Mononuclear cell (primary cell): ENCODE measurements around the gene MX2. TPM values are rescaled to one million over a fixed set of nuclear protein-coding genes. Genes with fewer than 3 reads are reported as not detected.

Source experiments
- H3K27me3 ChIP-seq: 2 replicates; pipeline ENCODE4 v1.6.0; 2011; ENCODE audit warnings: low read length, control low read depth; ENCODE audit not compliant: insufficient read depth
- H3K4me1 ChIP-seq: 2 replicates; pipeline ENCODE4 v1.5.1; 2011; ENCODE audit warnings: mild to moderate bottlenecking, low read length, control low read depth; ENCODE audit not compliant: insufficient read depth
- H3K4me3 ChIP-seq: 2 replicates; pipeline ENCODE4 v1.5.1; 2011; ENCODE audit warnings: mild to moderate bottlenecking, low read length, moderate library complexity
- H3K9me3 ChIP-seq: 2 replicates; pipeline ENCODE4 v1.5.1; 2011; ENCODE audit warnings: low read depth, mild to moderate bottlenecking, control low read depth, low read length
- total RNA-seq: library from RNA; depleted of rRNA; stranded (reverse); fragments of >200 nt; gene quantifications from one replicate; pipeline ENCODE4 v1.2.3, GENCODE V29; 2012

Gene MX2
- total RNA-seq, 1 donor = 32.6 TPM

- H3K27me3 ChIP-seq = no peaks in the 10 kb centered on the region
- H3K9me3 ChIP-seq = no peaks in the 10 kb centered on the region
- no peaks in the 10 kb centered on the region for H3K4me1 ChIP-seq
- H3K4me3 ChIP-seq = no peak overlapping the region
Observed at GRCh38 chr21:41377715-41378114, 15.9 kb downstream of the MX2 start.

- no peaks in the 10 kb centered on the region for H3K9me3 ChIP-seq
- H3K4me3 ChIP-seq = no peak overlapping the region
- H3K4me1 ChIP-seq = no peaks in the 10 kb centered on the region
- no peaks in the 10 kb centered on the region for H3K27me3 ChIP-seq
Observed at GRCh38 chr21:41378849-41379248, 17.0 kb downstream of the MX2 start.

- no peaks in the 10 kb centered on the region for H3K27me3 ChIP-seq
- H3K4me1 ChIP-seq = no peaks in the 10 kb centered on the region
- H3K4me3 ChIP-seq = no peak overlapping the region
- no peaks in the 10 kb centered on the region for H3K9me3 ChIP-seq
Observed at GRCh38 chr21:41379901-41380300, 18.1 kb downstream of the MX2 start.

GRCh38 chr21:41381731-41382130 is 19.9 kb downstream of the MX2 start:
- no peaks in the 10 kb centered on the region for H3K27me3 ChIP-seq
- no peaks in the 10 kb centered on the region for H3K9me3 ChIP-seq
- no peaks in the 10 kb centered on the region for H3K4me1 ChIP-seq
- no peak overlapping the region for H3K4me3 ChIP-seq

GRCh38 chr21:41387042-41387819 is 25.4 kb downstream of the MX2 start:
- Histone ChIP-seq H3K27me3 (no peaks in the 10 kb centered on the region), H3K4me3 (no peak overlapping the region), H3K4me1 (no peaks in the 10 kb centered on the region)

GRCh38 chr21:41387824-41388223 is 26.0 kb downstream of the MX2 start:
- no peaks in the 10 kb centered on the region for H3K9me3 ChIP-seq
- H3K4me1 ChIP-seq = no peaks in the 10 kb centered on the region
- no peak overlapping the region for H3K4me3 ChIP-seq
- H3K27me3 ChIP-seq = no peaks in the 10 kb centered on the region

More at GRCh38 chr21:41387042-41387819, 25.4 kb downstream of the MX2 start:
- no peaks in the 10 kb centered on the region for H3K9me3 ChIP-seq

GRCh38 chr21:41388259-41388658 is 26.4 kb downstream of the MX2 start:
- no peaks in the 10 kb centered on the region for H3K9me3 ChIP-seq
- H3K4me1 ChIP-seq = no peaks in the 10 kb centered on the region
- no peak overlapping the region for H3K4me3 ChIP-seq
- H3K27me3 ChIP-seq = no peaks in the 10 kb centered on the region

- Histone ChIP-seq H3K4me3 (no peak overlapping the region), H3K9me3 (no peaks in the 10 kb centered on the region), H3K4me1 (peaks cover 3% of the 10 kb centered on the region), H3K27me3 (no peaks in the 10 kb centered on the region)
Observed at GRCh38 chr21:41390043-41390639, 28.3 kb downstream of the MX2 start.

- peaks cover 37% of the 10 kb centered on the region for H3K4me1 ChIP-seq
- no peak overlapping the region for H3K4me3 ChIP-seq
- H3K27me3 ChIP-seq = no peaks in the 10 kb centered on the region
- H3K9me3 ChIP-seq = no peaks in the 10 kb centered on the region
Observed at GRCh38 chr21:41393876-41394465, 32.1 kb downstream of the MX2 start.

- Histone ChIP-seq H3K4me1 (peaks cover 37% of the 10 kb centered on the region), H3K27me3 (no peaks in the 10 kb centered on the region), H3K9me3 (no peaks in the 10 kb centered on the region), H3K4me3 (no peak overlapping the region)
Observed at GRCh38 chr21:41396558-41397075, 34.8 kb downstream of the MX2 start.

GRCh38 chr21:41397471-41397891 is 35.7 kb downstream of the MX2 start:
- peaks cover 37% of the 10 kb centered on the region for H3K4me1 ChIP-seq
- no peak overlapping the region for H3K4me3 ChIP-seq
- no peaks in the 10 kb centered on the region for H3K27me3 ChIP-seq
- no peaks in the 10 kb centered on the region for H3K9me3 ChIP-seq

GRCh38 chr21:41398251-41398650 is 36.4 kb downstream of the MX2 start:
- H3K4me3 ChIP-seq = no peak overlapping the region
- H3K27me3 ChIP-seq = no peaks in the 10 kb centered on the region
- no peaks in the 10 kb centered on the region for H3K9me3 ChIP-seq
- H3K4me1 ChIP-seq = peaks cover 37% of the 10 kb centered on the region

- H3K4me3 ChIP-seq = no peak overlapping the region
- H3K4me1 ChIP-seq = peaks cover 37% of the 10 kb centered on the region
- no peaks in the 10 kb centered on the region for H3K27me3 ChIP-seq
Observed at GRCh38 chr21:41398831-41399230, 37.0 kb downstream of the MX2 start.

GRCh38 chr21:41399246-41399800 is 37.5 kb downstream of the MX2 start:
- Histone ChIP-seq H3K4me3 (no peak overlapping the region), H3K4me1 (peaks cover 37% of the 10 kb centered on the region), H3K9me3 (no peaks in the 10 kb centered on the region), H3K27me3 (no peaks in the 10 kb centered on the region)

More at GRCh38 chr21:41398831-41399230, 37.0 kb downstream of the MX2 start:
- no peaks in the 10 kb centered on the region for H3K9me3 ChIP-seq

- peaks cover 34% of the 10 kb centered on the region for H3K4me1 ChIP-seq
- H3K9me3 ChIP-seq = no peaks in the 10 kb centered on the region
- no peak overlapping the region for H3K4me3 ChIP-seq
- H3K27me3 ChIP-seq = no peaks in the 10 kb centered on the region
Observed at GRCh38 chr21:41402231-41402630, 40.4 kb downstream of the MX2 start.
